PFSK-1 (cell line): Measurements from ENCODE around the gene SLC2A13.

Experiments used
- FOXP2 ChIP-seq: optimal IDR thresholded peaks from 2 replicates; pipeline ENCODE3; 2011; ENCODE audit warnings: borderline replicate concordance, control low read depth, inconsistent platforms; ENCODE audit not compliant: insufficient read depth; ENCODE audit errors: extremely low read length, extremely low read depth
- POLR2AphosphoS5 ChIP-seq: IDR thresholded peaks from 2 replicates; pipeline ENCODE4 v1.6.1; 2012; ENCODE audit warnings: low read depth, mild to moderate bottlenecking, control low read depth, low read length, moderate library complexity
- SIN3A ChIP-seq: IDR thresholded peaks from 2 replicates; pipeline ENCODE4 v1.6.1; 2012; ENCODE audit warnings: mild to moderate bottlenecking, low read length, moderate library complexity, borderline replicate concordance; ENCODE audit not compliant: insufficient read depth
- TAF1 ChIP-seq: IDR thresholded peaks from 2 replicates; pipeline ENCODE4 v1.6.1; 2012; ENCODE audit warnings: low read length, control low read depth, borderline replicate concordance; ENCODE audit not compliant: insufficient read depth
- TF ChIP-seq, protein P1 (sequence below), 2 experiments: IDR thresholded peaks; 2 replicates each; pipeline versions ENCODE4 v1.6.1 to v1.8.0; 2011 to 2012; ENCODE audit warnings: low read depth in 2 of 2, low read length in 2 of 2, control low read depth in 1 of 2, inconsistent platforms in 1 of 2, mild to moderate bottlenecking in 1 of 2, moderate library complexity in 1 of 2; ENCODE audit not compliant: insufficient read depth in 1 of 2

The SLC2A13 gene

GRCh38 chr12:40045656-40046055 is 60.2 kb downstream of the SLC2A13 start:
- no peak for TF ChIP-seq TAF1
- TF ChIP-seq, protein P1, sequence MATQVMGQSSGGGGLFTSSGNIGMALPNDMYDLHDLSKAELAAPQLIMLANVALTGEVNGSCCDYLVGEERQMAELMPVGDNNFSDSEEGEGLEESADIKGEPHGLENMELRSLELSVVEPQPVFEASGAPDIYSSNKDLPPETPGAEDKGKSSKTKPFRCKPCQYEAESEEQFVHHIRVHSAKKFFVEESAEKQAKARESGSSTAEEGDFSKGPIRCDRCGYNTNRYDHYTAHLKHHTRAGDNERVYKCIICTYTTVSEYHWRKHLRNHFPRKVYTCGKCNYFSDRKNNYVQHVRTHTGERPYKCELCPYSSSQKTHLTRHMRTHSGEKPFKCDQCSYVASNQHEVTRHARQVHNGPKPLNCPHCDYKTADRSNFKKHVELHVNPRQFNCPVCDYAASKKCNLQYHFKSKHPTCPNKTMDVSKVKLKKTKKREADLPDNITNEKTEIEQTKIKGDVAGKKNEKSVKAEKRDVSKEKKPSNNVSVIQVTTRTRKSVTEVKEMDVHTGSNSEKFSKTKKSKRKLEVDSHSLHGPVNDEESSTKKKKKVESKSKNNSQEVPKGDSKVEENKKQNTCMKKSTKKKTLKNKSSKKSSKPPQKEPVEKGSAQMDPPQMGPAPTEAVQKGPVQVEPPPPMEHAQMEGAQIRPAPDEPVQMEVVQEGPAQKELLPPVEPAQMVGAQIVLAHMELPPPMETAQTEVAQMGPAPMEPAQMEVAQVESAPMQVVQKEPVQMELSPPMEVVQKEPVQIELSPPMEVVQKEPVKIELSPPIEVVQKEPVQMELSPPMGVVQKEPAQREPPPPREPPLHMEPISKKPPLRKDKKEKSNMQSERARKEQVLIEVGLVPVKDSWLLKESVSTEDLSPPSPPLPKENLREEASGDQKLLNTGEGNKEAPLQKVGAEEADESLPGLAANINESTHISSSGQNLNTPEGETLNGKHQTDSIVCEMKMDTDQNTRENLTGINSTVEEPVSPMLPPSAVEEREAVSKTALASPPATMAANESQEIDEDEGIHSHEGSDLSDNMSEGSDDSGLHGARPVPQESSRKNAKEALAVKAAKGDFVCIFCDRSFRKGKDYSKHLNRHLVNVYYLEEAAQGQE (IDR thresholded peaks at IDR 0.05; ENCODE audit: insufficient read depth in 1 of 2, low read depth in 2 of 2, low read length in 2 of 2) = no peak
- no peak for TF ChIP-seq FOXP2
- no peak for TF ChIP-seq POLR2AphosphoS5
- TF ChIP-seq SIN3A = no peak

DNA sequence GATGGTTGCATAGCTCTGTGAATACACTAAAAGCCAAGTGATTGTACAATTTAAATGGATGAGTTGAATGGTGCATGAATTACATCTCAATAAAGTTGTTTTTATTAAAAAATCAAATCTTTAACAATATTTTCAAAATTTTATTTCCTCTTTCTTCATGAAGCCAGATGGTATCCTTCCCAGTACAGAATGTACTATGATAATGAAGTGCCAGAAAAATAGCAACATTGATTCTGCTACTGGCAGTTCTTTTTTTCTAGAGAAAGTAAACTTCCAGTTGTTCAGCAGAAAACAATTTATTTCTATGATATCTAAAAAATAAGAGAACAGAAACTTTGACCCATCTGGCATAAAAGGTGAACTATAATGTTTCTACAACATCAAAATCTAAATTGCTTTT is 61.5 kb downstream of the SLC2A13 start:
- TF ChIP-seq SIN3A (no peak), POLR2AphosphoS5 (no peak), FOXP2 (no peak), TAF1 (no peak)
- TF ChIP-seq, protein P1 (IDR thresholded peaks at IDR 0.05; ENCODE audit: insufficient read depth in 1 of 2, low read depth in 2 of 2, low read length in 2 of 2) = no peak

- TF ChIP-seq SIN3A = no peak
- no peak for TF ChIP-seq FOXP2
- TF ChIP-seq TAF1 = no peak
- TF ChIP-seq, protein P1 (IDR thresholded peaks at IDR 0.05; ENCODE audit: insufficient read depth in 1 of 2, low read depth in 2 of 2, low read length in 2 of 2) = no peak
- no peak for TF ChIP-seq POLR2AphosphoS5
Observed at GRCh38 chr12:40039598-40039997, 66.3 kb downstream of the SLC2A13 start.

- no peak for TF ChIP-seq TAF1
- TF ChIP-seq FOXP2 = no peak
- no peak for TF ChIP-seq SIN3A
- TF ChIP-seq, protein P1 (IDR thresholded peaks at IDR 0.05; ENCODE audit: insufficient read depth in 1 of 2, low read depth in 2 of 2, low read length in 2 of 2) = no peak
- TF ChIP-seq POLR2AphosphoS5 = no peak
Observed at GRCh38 chr12:40038619-40039018, 67.3 kb downstream of the SLC2A13 start.

GRCh38 chr12:40034712-40035111 is 71.2 kb downstream of the SLC2A13 start:
- TF ChIP-seq POLR2AphosphoS5 = no peak
- TF ChIP-seq, protein P1 (IDR thresholded peaks at IDR 0.05; ENCODE audit: insufficient read depth in 1 of 2, low read depth in 2 of 2, low read length in 2 of 2) = no peak
- TF ChIP-seq TAF1 = no peak
- TF ChIP-seq FOXP2 = no peak
- no peak for TF ChIP-seq SIN3A
